H54 (cell line): ENCODE results near the gene ATF6.

Source experiments
- DNase-seq: peaks from one replicate; pipeline ENCODE4 v3.0.0; 2011; ENCODE audit warnings: low spot score, mixed read lengths; ENCODE audit not compliant: insufficient read length
- FAIRE-seq: peaks from 3 replicates; lab custom pipeline; 2011; peaks lifted over from hg19 to GRCh38; lab: Jason Lieb, UNC
- POLR2A ChIP-seq: IDR thresholded peaks from 2 replicates; pipeline ENCODE4 v1.6.1; 2011; ENCODE audit warnings: low read depth, mild to moderate bottlenecking, low read length

Gene ATF6

GRCh38 chr1:161844696-161845095, 78.6 kb downstream of the ATF6 start:
- no peak for TF ChIP-seq POLR2A
- FAIRE-seq: no peak

GRCh38 chr1:161848676-161849075, 82.6 kb downstream of the ATF6 start:
- no peak for TF ChIP-seq POLR2A
- FAIRE-seq: no peak

More at GRCh38 chr1:161844696-161845095, 78.6 kb downstream of the ATF6 start:
- no peak for DNase-seq

GRCh38 chr1:161849518-161849917, 83.4 kb downstream of the ATF6 start:
- peak; percentile 50 for FAIRE-seq
- no peak for TF ChIP-seq POLR2A
- DNase-seq: no peak

More at GRCh38 chr1:161848676-161849075, 82.6 kb downstream of the ATF6 start:
- DNase-seq: no peak

GRCh38 chr1:161855260-161855659, 89.1 kb downstream of the ATF6 start:
- FAIRE-seq: no peak
- TF ChIP-seq POLR2A: no peak
- no peak for DNase-seq

- FAIRE-seq (no peak), DNase-seq (no peak)
- no peak for TF ChIP-seq POLR2A
Observed at GRCh38 chr1:161858271-161858670, 92.2 kb downstream of the ATF6 start.

GRCh38 chr1:161863549-161863948, 97.4 kb downstream of the ATF6 start:
- DNase-seq: no peak
- no peak for FAIRE-seq
- no peak for TF ChIP-seq POLR2A

- DNase-seq: no peak
- FAIRE-seq: peak; percentile 15
- no peak for TF ChIP-seq POLR2A
Observed at GRCh38 chr1:161864577-161864976, 98.5 kb downstream of the ATF6 start.

- FAIRE-seq: no peak
- no peak for TF ChIP-seq POLR2A
- DNase-seq: no peak
Observed at GRCh38 chr1:161866241-161866640, 100.1 kb downstream of the ATF6 start.

- TF ChIP-seq POLR2A: no peak
- DNase-seq (no peak), FAIRE-seq (no peak)
Observed at GRCh38 chr1:161868832-161869231, 102.7 kb downstream of the ATF6 start.

- FAIRE-seq (no peak), DNase-seq (no peak)
- no peak for TF ChIP-seq POLR2A
Observed at GRCh38 chr1:161869291-161869690, 103.2 kb downstream of the ATF6 start.

- no peak for DNase-seq
- no peak for TF ChIP-seq POLR2A
- peak; percentile 41 for FAIRE-seq
Observed at GRCh38 chr1:161872506-161872905, 106.4 kb downstream of the ATF6 start.

GRCh38 chr1:161879261-161879660, 113.1 kb downstream of the ATF6 start:
- FAIRE-seq (no peak), DNase-seq (no peak)
- TF ChIP-seq POLR2A: no peak

- TF ChIP-seq POLR2A: no peak
- no peak for FAIRE-seq
- no peak for DNase-seq
Observed at GRCh38 chr1:161884475-161884874, 118.4 kb downstream of the ATF6 start.

- peak; percentile 83 for FAIRE-seq
- TF ChIP-seq POLR2A: no peak
- peak; percentile 3 for DNase-seq
Observed at GRCh38 chr1:161885003-161885402, 118.9 kb downstream of the ATF6 start.

- FAIRE-seq (peak; percentile 61), DNase-seq (no peak)
- no peak for TF ChIP-seq POLR2A
Observed at GRCh38 chr1:161885759-161886158, 119.6 kb downstream of the ATF6 start.

- no peak for FAIRE-seq
- no peak for TF ChIP-seq POLR2A
Observed at GRCh38 chr1:161886589-161886988, 120.5 kb downstream of the ATF6 start.

More at GRCh38 chr1:161886589-161886988, 120.5 kb downstream of the ATF6 start:
- DNase-seq: no peak
